Nephron (organoid): Measurements from ENCODE around the gene LAMA3.
A peak's percentile ranks its signal among the peaks of the same experiment; 100 is the strongest.

Source experiments
- H3K27ac Mint-ChIP-seq, 3 experiments: 2 replicates each; pipeline ENCODE4 v1.8.0; 2020; ENCODE audit warnings: mixed read lengths in 3 of 3, mild to moderate bottlenecking in 2 of 3, moderate library complexity in 1 of 3
- H3K27me3 Mint-ChIP-seq: 2 replicates; pipeline ENCODE4 v1.8.0; 2021; ENCODE audit warnings: low read depth, mild to moderate bottlenecking, moderate library complexity, mixed read lengths
- H3K36me3 Mint-ChIP-seq: 2 replicates; pipeline ENCODE4 v1.8.0; 2020; ENCODE audit warnings: low read depth, mixed read lengths
- H3K4me1 Mint-ChIP-seq: 2 replicates; pipeline ENCODE4 v1.8.0; 2020; ENCODE audit warnings: mixed read lengths
- H3K4me3 Mint-ChIP-seq, 3 experiments: 2 replicates each; pipeline ENCODE4 v1.8.0; 2020; ENCODE audit warnings: mild to moderate bottlenecking in 3 of 3, mixed read lengths in 3 of 3, moderate library complexity in 2 of 3
- H3K9me3 Mint-ChIP-seq: 2 replicates; pipeline ENCODE4 v1.8.0; 2020; ENCODE audit warnings: mixed read lengths
- CTCF ChIP-seq, 3 experiments: fragments of 200-600 bp; sonication (generic); IDR thresholded peaks; one replicate each; pipeline ENCODE4 v1.5.0; 2021; ENCODE audit warnings: antibody characterized with exemption in 3 of 3; ENCODE audit not compliant: unreplicated experiment in 3 of 3

LAMA3 gene

GRCh38 chr18:23772327-23773024 is 83.2 kb downstream of the LAMA3 start:
- peaks cover 10% of the 10 kb centered on the region for H3K4me1 Mint-ChIP-seq
- peaks cover 17% of the 10 kb centered on the region for H3K9me3 Mint-ChIP-seq
- H3K4me3 Mint-ChIP-seq: no peak overlapping the region
- H3K36me3 Mint-ChIP-seq: no peaks in the 10 kb centered on the region
- no peaks in the 10 kb centered on the region for H3K27me3 Mint-ChIP-seq
- H3K27ac Mint-ChIP-seq: no peak overlapping the region
- no peak for TF ChIP-seq CTCF (IDR thresholded peaks at IDR 0.05; ENCODE audit: unreplicated experiment in 3 of 3)

DNA sequence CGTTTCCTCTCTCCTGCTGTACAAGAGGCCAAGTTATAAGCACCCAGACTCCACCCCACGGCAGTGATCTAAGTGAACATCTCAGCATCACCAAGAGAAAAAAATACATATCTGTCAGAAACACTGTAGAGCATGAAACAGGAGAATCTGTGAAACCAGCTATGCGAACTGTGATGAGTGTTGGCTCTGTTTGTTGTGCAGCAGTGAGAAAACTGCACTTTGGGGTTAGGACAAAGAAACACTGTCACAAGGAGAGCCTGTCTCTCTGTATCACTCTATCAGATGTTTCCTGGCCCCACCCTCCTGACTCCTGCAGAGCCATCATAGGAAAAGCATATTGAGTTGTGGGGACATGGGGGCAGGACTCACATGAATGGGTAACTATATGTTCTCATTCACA is 87.1 kb downstream of the LAMA3 start:
- no peak overlapping the region for H3K4me3 Mint-ChIP-seq
- no peak for TF ChIP-seq CTCF (IDR thresholded peaks at IDR 0.05; ENCODE audit: unreplicated experiment in 3 of 3)
- no peaks in the 10 kb centered on the region for H3K27me3 Mint-ChIP-seq
- H3K36me3 Mint-ChIP-seq: no peaks in the 10 kb centered on the region
- H3K27ac Mint-ChIP-seq: no peak overlapping the region
- no peaks in the 10 kb centered on the region for H3K9me3 Mint-ChIP-seq
- peaks cover 10% of the 10 kb centered on the region for H3K4me1 Mint-ChIP-seq

DNA sequence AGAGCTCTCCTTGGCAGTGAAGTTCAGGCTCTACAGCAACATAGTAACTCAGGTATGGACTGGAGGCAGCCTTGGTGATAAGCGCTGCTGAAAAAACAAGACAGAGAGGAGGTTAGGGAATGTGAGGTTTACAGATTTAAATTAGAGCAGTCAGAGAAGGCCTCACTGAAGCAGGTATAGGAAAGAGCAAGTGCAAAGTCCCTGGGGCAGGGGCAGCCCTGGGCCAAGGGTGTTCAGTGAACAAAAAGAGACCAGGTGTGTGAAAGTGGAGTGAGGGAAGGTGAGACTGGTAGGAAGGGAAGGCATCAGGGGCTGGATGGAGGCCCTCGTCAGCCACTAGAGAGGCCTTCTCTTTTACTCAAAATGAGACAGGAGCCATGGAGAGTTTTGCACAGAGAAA is 89.6 kb downstream of the LAMA3 start:
- Mint-ChIP-seq H3K4me3 (no peak overlapping the region), H3K4me1 (peaks cover 10% of the 10 kb centered on the region), H3K27me3 (no peaks in the 10 kb centered on the region), H3K27ac (no peak overlapping the region), H3K9me3 (no peaks in the 10 kb centered on the region), H3K36me3 (no peaks in the 10 kb centered on the region)
- TF ChIP-seq CTCF (IDR thresholded peaks at IDR 0.05; ENCODE audit: unreplicated experiment in 3 of 3): no peak

DNA sequence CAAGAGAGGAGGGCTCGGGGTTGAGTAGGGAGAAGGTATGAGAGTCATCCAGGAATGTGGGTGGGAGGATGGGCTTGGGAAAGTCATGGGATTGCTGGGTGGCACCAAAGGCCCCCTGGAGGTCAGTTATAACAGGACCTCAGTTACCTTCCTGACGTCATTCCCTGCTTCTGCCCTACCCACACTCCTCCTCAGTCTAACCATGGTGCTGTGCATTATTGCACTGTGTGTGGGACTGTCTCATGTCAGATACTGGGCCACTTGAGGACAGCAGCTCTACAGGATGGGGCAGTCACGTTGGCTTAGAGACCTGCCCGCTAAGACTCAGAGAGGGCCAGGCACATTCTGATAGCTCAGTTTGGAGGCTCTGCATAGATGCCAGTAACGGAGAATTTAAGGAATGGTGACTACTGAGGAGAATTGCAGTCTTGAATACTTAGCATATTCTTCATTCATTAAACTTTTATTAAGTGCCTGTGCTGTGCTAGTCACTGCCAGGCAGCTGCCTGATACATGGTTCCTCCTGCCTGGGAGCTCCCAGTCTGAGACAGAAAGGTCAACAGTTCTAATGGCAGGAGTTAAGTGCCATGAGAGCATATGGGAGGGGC is 90.5 kb downstream of the LAMA3 start:
- Mint-ChIP-seq H3K27ac (peak overlapping the region in 1 of 3 experiments; percentile 60), H3K36me3 (no peaks in the 10 kb centered on the region), H3K27me3 (no peaks in the 10 kb centered on the region), H3K4me1 (peaks cover 10% of the 10 kb centered on the region), H3K9me3 (no peaks in the 10 kb centered on the region), H3K4me3 (no peak overlapping the region)
- TF ChIP-seq CTCF (IDR thresholded peaks at IDR 0.05; ENCODE audit: unreplicated experiment in 3 of 3): peak in 1 of 3 experiments; percentile 8

DNA sequence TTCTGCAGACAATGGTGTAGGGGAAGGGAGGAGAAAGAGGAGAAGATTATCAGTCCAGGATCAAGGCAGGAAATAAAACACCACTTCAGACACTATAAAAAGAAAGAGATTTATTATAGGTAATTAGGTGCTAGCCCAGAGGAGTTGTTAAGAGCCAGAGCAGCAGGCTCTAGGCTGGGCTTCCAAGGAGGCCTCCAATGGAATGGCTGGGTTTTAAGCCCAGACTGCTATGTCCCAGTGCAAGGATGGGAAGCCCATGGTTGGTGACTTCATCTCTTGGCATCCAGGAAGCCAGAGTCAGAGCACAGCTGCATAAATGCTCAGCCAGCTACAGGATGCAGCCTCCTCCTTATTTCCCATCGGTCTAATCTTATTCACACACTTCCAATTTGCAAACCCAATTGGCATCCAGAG is 95.6 kb downstream of the LAMA3 start:
- peaks cover 11% of the 10 kb centered on the region for H3K9me3 Mint-ChIP-seq
- H3K36me3 Mint-ChIP-seq: peaks cover 4% of the 10 kb centered on the region
- H3K27me3 Mint-ChIP-seq: no peaks in the 10 kb centered on the region
- no peak overlapping the region for H3K4me3 Mint-ChIP-seq
- H3K4me1 Mint-ChIP-seq: no peaks in the 10 kb centered on the region
- no peak overlapping the region for H3K27ac Mint-ChIP-seq
- no peak for TF ChIP-seq CTCF (IDR thresholded peaks at IDR 0.05; ENCODE audit: unreplicated experiment in 3 of 3)

- H3K4me1 Mint-ChIP-seq: no peaks in the 10 kb centered on the region
- no peak overlapping the region for H3K27ac Mint-ChIP-seq
- H3K36me3 Mint-ChIP-seq: no peaks in the 10 kb centered on the region
- no peak overlapping the region for H3K4me3 Mint-ChIP-seq
- TF ChIP-seq CTCF (IDR thresholded peaks at IDR 0.05; ENCODE audit: unreplicated experiment in 3 of 3): no peak
- H3K9me3 Mint-ChIP-seq: peaks cover 5% of the 10 kb centered on the region
- H3K27me3 Mint-ChIP-seq: no peaks in the 10 kb centered on the region
Measured at GRCh38 chr18:23793051-23793450, 103.8 kb downstream of the LAMA3 start.
